ENCODE measurements around the gene SP9. TPM values are rescaled to one million over a fixed set of nuclear protein-coding genes. Genes with fewer than 3 reads are reported as not detected.

SP9 gene
- total and polyA plus RNA-seq, 3 donors from 2014 or later = 0.74 to 1.5 (median 0.74) TPM

GRCh38 chr2:174385201-174385600, 50.4 kb downstream of the SP9 start:
- intact Hi-C loops (cut with DNase I; ENCODE audit: low total_unique reads) = no loop called here
- no peaks in the 10 kb centered on the region for H3K4me1 ChIP-seq
- WGBS, 2 donors = 90 to 91% methylated on average over 3 of the region's 3 CpGs
- no peaks in the 10 kb centered on the region for H3K27me3 ChIP-seq
- TF ChIP-seq POLR2A (IDR thresholded peaks at IDR 0.05) = no peak
- TF ChIP-seq, protein P1, sequence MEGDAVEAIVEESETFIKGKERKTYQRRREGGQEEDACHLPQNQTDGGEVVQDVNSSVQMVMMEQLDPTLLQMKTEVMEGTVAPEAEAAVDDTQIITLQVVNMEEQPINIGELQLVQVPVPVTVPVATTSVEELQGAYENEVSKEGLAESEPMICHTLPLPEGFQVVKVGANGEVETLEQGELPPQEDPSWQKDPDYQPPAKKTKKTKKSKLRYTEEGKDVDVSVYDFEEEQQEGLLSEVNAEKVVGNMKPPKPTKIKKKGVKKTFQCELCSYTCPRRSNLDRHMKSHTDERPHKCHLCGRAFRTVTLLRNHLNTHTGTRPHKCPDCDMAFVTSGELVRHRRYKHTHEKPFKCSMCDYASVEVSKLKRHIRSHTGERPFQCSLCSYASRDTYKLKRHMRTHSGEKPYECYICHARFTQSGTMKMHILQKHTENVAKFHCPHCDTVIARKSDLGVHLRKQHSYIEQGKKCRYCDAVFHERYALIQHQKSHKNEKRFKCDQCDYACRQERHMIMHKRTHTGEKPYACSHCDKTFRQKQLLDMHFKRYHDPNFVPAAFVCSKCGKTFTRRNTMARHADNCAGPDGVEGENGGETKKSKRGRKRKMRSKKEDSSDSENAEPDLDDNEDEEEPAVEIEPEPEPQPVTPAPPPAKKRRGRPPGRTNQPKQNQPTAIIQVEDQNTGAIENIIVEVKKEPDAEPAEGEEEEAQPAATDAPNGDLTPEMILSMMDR (IDR thresholded peaks at IDR 0.05) = no peak
- no peaks in the 10 kb centered on the region for H3K9me3 ChIP-seq
- H3K27ac ChIP-seq = no peak overlapping the region
- DNase-seq = no peak
- H3K36me3 ChIP-seq (ENCODE audit: low read depth, missing control alignments) = no peaks in the 10 kb centered on the region
- H3K4me3 ChIP-seq = no peak overlapping the region

Other genes with a start within 250 kb of the SP9 start
- gene OLA1, start 86.4 kb upstream of the SP9 start, total RNA-seq = 10 to 100 TPM; 58.0 to 63.6 TPM
- 118 TPM for gene OLA1, start 86.4 kb upstream of the SP9 start, polyA plus RNA-seq (ENCODE audit: insufficient read depth, low read depth, low replicate concordance)
- 10 to 100 TPM; 20.2 to 29.1 TPM for gene SCRN3, start 60.8 kb downstream of the SP9 start, total RNA-seq
- gene SCRN3, start 60.8 kb downstream of the SP9 start, polyA plus RNA-seq (ENCODE audit: insufficient read depth, low read depth, low replicate concordance) = 18.3 TPM
- gene GPR155, start 152.1 kb downstream of the SP9 start, total RNA-seq = 1 to 10 TPM; 2.5 to 3.6 TPM
- 4.0 TPM for gene GPR155, start 152.1 kb downstream of the SP9 start, polyA plus RNA-seq (ENCODE audit: insufficient read depth, low read depth, low replicate concordance)

Measured in testis (tissue), 3 donors.